Cardiac fibroblast (primary cell): Measurements from ENCODE around the gene GSE1.

Experiments used
- DNase-seq, 2 donors: peaks; one replicate each; pipeline versions ENCODE4 v3.0.0 to v3.0.0-alpha.2; 2010; ENCODE audit warnings: low read depth in 2 of 2
- H3K4me3 ChIP-seq, 2 donors: replicated peaks in 1 of 2; 1 replicate in 1 of 2; 2 replicates in 1 of 2; pipeline ENCODE4 v1.5.1; 2011; ENCODE audit warnings: low read depth in 2 of 2, low read length in 2 of 2, mild to moderate bottlenecking in 2 of 2, moderate library complexity in 1 of 2
- TF ChIP-seq, protein P1 (sequence below): IDR thresholded peaks from one replicate; pipeline ENCODE4 v1.5.1; 2011; ENCODE audit warnings: low read depth, mild to moderate bottlenecking, low read length, inconsistent platforms

GSE1 gene

DNA sequence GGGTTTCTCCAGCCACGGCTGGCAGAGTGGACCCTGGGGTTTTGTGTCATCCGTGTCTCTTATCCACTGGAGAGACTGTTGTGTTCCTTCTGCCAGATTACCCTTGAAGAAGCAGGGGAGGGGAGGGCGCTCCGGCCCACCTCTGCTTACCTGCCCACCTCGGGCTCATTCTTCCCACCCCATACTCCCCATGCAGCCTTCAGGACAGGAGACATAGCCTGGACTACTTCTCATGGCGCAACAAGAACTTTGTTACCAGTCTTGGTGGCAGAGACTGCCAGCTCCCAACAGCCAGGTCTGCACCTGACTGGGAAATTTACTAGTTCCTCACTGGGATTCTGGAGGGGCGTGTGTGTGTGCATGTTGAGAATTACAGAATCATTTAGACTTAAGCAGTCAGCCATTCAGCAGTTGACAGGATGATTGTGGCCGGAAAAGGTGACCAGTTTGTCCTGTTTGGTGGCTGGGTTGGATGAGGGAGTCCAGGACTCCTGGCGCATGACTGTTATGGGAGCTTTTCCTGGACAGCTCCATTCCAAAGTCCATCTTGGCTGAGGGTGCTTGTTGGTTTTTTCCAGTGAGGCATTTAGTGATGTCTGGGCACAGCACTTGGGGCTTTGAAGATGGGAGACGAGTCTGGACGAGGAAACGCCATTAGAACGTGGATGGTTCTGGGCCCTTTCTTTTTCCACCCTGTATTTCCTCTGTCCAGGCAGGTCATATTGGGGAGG is 8.7 kb downstream of the GSE1 start:
- TF ChIP-seq, protein P1, sequence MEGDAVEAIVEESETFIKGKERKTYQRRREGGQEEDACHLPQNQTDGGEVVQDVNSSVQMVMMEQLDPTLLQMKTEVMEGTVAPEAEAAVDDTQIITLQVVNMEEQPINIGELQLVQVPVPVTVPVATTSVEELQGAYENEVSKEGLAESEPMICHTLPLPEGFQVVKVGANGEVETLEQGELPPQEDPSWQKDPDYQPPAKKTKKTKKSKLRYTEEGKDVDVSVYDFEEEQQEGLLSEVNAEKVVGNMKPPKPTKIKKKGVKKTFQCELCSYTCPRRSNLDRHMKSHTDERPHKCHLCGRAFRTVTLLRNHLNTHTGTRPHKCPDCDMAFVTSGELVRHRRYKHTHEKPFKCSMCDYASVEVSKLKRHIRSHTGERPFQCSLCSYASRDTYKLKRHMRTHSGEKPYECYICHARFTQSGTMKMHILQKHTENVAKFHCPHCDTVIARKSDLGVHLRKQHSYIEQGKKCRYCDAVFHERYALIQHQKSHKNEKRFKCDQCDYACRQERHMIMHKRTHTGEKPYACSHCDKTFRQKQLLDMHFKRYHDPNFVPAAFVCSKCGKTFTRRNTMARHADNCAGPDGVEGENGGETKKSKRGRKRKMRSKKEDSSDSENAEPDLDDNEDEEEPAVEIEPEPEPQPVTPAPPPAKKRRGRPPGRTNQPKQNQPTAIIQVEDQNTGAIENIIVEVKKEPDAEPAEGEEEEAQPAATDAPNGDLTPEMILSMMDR: no peak
- no peak overlapping the region for H3K4me3 ChIP-seq
- no peak for DNase-seq

DNA sequence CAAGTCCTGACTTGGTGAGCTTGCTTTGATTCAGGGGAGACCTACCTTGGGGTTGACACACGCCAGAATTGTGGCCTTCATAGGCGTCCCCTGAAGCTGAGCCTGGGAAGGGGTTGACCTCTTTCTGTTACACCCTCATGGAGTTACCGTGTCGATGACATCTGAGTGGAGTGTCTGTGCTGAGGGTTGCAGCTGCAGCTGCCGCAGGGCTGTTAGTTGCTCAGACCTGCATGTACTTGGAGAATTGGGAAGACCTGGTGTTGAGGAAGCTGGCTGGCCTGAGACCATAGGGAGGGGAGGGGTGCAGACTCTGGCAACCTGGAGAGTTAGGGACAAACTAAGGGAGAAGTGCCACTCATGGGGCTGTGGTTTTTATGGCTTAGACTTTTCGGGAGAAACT is 9.6 kb downstream of the GSE1 start:
- TF ChIP-seq, protein P1: no peak
- no peak overlapping the region for H3K4me3 ChIP-seq
- DNase-seq: no peak

DNA sequence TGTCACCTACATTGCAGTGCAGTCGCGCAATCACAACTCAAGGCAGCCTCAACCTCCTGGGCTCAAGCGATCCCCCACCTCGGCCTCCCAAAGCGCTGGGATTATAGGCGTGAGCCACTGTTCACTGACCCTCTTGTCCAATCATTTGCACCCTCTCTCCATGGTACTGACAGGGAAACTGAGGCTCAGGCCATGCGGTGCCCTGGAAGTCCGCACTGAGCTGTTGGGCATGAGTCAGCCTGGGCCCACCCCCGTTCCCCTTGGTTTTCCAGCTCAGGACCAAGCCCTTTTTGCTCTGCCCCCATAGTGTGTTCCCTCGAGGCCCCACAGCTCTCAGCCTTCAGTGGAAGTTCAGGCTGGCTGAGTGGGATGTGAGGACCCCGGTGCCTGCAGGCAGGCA is 10.1 kb downstream of the GSE1 start:
- TF ChIP-seq, protein P1: no peak
- no peak for DNase-seq
- H3K4me3 ChIP-seq: no peak overlapping the region

DNA sequence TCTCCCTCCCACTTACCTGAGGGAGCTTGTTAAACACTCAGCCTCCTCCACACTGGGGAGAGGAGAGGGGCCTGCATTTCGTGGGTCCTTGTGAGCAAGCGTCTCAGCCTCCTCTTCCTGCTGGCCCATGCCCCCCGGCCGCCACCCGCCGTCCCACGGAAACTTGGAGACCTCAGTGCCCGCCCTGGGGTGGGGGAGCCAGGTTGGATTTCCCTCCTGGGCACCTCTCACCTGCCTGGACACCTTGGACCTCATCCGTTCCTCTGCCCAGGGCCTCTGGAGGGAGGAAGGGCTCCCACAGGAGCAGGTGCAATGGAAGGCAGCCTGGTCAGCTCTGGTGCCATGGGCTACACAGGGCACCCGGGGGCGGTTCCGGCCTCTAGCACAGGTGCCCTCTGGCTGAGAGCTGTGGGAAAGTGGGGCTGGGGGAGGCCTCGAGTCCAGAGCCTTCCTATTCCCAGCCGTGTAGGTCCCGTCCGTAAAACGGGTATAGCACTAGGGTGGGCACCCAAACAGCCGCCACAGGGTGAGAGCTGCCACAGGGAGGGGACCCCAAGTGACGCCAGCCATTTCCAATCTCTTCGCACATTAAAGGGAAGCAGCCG is 11.0 kb downstream of the GSE1 start:
- DNase-seq: no peak
- H3K4me3 ChIP-seq: no peak overlapping the region
- TF ChIP-seq, protein P1: no peak

DNA sequence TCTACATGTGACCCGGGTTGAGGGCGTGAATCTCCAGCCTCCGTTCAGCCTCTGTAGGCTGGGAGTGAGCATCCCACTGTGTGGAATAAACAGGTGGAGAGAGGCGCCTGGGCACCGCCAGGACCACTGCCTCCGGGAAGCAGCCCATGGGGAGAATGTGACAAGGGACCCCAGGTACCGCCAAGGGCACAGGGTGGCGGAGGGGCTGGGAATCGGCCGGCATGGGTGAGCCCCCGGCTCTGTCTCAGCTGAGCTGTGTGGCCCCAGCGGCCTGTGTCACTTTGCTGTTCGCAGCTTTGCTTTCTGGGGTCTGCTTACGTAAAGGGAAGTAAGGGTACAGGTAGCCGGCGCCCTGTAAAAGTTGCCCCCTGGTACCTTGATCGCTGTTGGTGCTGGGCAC is 11.5 kb downstream of the GSE1 start:
- no peak overlapping the region for H3K4me3 ChIP-seq
- TF ChIP-seq, protein P1: no peak
- DNase-seq: no peak

DNA sequence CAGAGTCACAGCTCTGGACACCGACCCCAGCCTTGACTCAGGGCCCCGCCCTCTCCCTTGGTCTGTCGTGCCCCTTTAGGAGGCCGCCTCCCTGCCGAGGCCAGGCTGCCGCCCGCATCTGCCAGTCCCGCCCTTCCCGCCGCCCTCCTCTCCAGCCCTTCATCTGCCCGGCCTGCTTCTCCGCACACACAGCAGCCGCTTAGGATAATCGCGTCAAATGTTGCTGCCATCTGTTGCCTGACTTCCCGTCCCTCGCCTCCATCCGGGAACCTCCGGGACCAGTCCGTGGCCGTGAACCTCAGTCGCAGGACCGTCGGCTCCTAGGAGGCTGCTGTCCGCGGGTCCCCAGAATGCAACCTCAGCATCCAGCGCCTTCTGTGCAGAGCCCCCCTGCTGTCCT is 11.9 kb downstream of the GSE1 start:
- DNase-seq: no peak
- no peak overlapping the region for H3K4me3 ChIP-seq
- TF ChIP-seq, protein P1: no peak
